NCI-H226 (cell line): ENCODE results near the gene COL13A1.

ENCODE experiments used
- DNase-seq: peaks from one replicate; pipeline ENCODE4 v3.0.0-alpha.2; 2015

COL13A1 gene

GRCh38 chr10:69792341-69792740 lies 9.4 kb upstream of the COL13A1 start:
- DNase-seq = no peak

GRCh38 chr10:69794673-69795072 lies 7.0 kb upstream of the COL13A1 start:
- no peak for DNase-seq

- DNase-seq = no peak
Measured at GRCh38 chr10:69795242-69795934, 6.3 kb upstream of the COL13A1 start.

GRCh38 chr10:69797959-69798358 lies 3.7 kb upstream of the COL13A1 start:
- peak; percentile 21 for DNase-seq

GRCh38 chr10:69800109-69800508 lies 1.6 kb upstream of the COL13A1 start:
- DNase-seq = peak; percentile 36

GRCh38 chr10:69800665-69801064 lies 1.0 kb upstream of the COL13A1 start:
- no peak for DNase-seq

- DNase-seq = peak; percentile 61
Measured at GRCh38 chr10:69801094-69801433, 642 bp upstream of the COL13A1 start.

GRCh38 chr10:69802424-69803161 lies 887 bp downstream of the COL13A1 start:
- no peak for DNase-seq

- DNase-seq = no peak
Measured at GRCh38 chr10:69803809-69804208, 2.1 kb downstream of the COL13A1 start.

- no peak for DNase-seq
Measured at GRCh38 chr10:69804775-69805174, 3.1 kb downstream of the COL13A1 start.

GRCh38 chr10:69807122-69807521 lies 5.4 kb downstream of the COL13A1 start:
- peak; percentile 79 for DNase-seq

GRCh38 chr10:69807696-69808095 lies 6.0 kb downstream of the COL13A1 start:
- peak; percentile 42 for DNase-seq

GRCh38 chr10:69809318-69809717 lies 7.6 kb downstream of the COL13A1 start:
- DNase-seq = no peak

GRCh38 chr10:69810097-69810496 lies 8.4 kb downstream of the COL13A1 start:
- DNase-seq = no peak

- no peak for DNase-seq
Measured at GRCh38 chr10:69810675-69811397, 9.1 kb downstream of the COL13A1 start.

GRCh38 chr10:69813632-69814031 lies 11.9 kb downstream of the COL13A1 start:
- no peak for DNase-seq

- DNase-seq = no peak
Measured at GRCh38 chr10:69814251-69814650, 12.5 kb downstream of the COL13A1 start.

- no peak for DNase-seq
Measured at GRCh38 chr10:69815104-69815503, 13.4 kb downstream of the COL13A1 start.

- no peak for DNase-seq
Measured at GRCh38 chr10:69816521-69816920, 14.8 kb downstream of the COL13A1 start.

GRCh38 chr10:69817078-69817581 lies 15.4 kb downstream of the COL13A1 start:
- no peak for DNase-seq

GRCh38 chr10:69818676-69819239 lies 17.1 kb downstream of the COL13A1 start:
- no peak for DNase-seq

GRCh38 chr10:69819716-69820506 lies 18.2 kb downstream of the COL13A1 start:
- peak; percentile 22 for DNase-seq

GRCh38 chr10:69820817-69821216 lies 19.1 kb downstream of the COL13A1 start:
- no peak for DNase-seq
